ENCODE data around the gene C2CD2. TPM values are rescaled to one million over a fixed set of nuclear protein-coding genes. Genes with fewer than 3 reads are reported as not detected.

C2CD2 gene
- total and polyA plus RNA-seq, 2 of the 4 experiments (the other 2 are of a cell fraction), result 15.6 to 25.3 TPM

DNA sequence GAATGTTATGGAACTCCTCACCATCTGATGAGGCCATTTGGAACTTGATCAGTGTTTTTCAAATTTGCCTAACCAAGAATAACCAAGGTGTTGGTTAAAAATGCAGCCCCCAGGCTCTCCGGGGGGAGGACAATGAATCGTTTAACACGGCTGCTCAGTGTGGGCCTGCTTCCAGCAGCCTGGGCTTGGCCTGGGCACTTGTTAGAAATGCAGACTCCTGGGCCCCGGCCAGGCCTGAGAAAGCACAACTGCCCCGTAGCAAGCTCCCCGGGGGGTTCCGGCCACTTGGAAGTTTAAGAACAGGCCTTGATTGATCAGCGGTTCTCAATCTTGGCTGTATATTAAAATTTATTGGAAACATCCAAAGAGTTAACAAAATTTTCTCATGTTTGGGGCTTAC lies 22.8 kb upstream of the C2CD2 start:
- H3K79me1 ChIP-seq (ENCODE audit: low read depth in 1 of 2, low read length in 2 of 2), result no peaks in the 10 kb centered on the region
- BruUV-seq (replicated peaks), result no TSS peak
- TF ChIP-seq BHLHE40 (IDR thresholded peaks at IDR 0.05; ENCODE audit: low read depth, low read length) (no peak), RAD21 (IDR thresholded peaks at IDR 0.05; ENCODE audit: low read length) (no peak), MAFK (IDR thresholded peaks at IDR 0.05; ENCODE audit: low read depth, low read length) (no peak), MXI1 (IDR thresholded peaks at IDR 0.05; ENCODE audit: borderline replicate concordance, low read depth, low read length) (no peak), RFX5 (IDR thresholded peaks at IDR 0.05; ENCODE audit: low read depth, low read length) (no peak), SMC3 (IDR thresholded peaks at IDR 0.05; ENCODE audit: low read depth, low read length) (no peak), FOS (IDR thresholded peaks at IDR 0.05; ENCODE audit: low read depth, low read length) (no peak), MAZ (IDR thresholded peaks at IDR 0.05; ENCODE audit: borderline replicate concordance, low read depth, low read length) (no peak), CHD1 (IDR thresholded peaks at IDR 0.05; ENCODE audit: low read depth, low read length) (no peak), CEBPB (IDR thresholded peaks at IDR 0.05; ENCODE audit: low read depth, low read length) (no peak), NFE2L2 (IDR thresholded peaks at IDR 0.05; ENCODE audit: low read depth, low read length) (no peak), RCOR1 (IDR thresholded peaks at IDR 0.05; ENCODE audit: insufficient replicate concordance, low read length) (no peak), POLR2A (IDR thresholded peaks at IDR 0.05; ENCODE audit: low read depth, low read length) (no peak)
- TF ChIP-seq, protein P1, sequence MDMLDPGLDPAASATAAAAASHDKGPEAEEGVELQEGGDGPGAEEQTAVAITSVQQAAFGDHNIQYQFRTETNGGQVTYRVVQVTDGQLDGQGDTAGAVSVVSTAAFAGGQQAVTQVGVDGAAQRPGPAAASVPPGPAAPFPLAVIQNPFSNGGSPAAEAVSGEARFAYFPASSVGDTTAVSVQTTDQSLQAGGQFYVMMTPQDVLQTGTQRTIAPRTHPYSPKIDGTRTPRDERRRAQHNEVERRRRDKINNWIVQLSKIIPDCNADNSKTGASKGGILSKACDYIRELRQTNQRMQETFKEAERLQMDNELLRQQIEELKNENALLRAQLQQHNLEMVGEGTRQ (IDR thresholded peaks at IDR 0.05; ENCODE audit: low read depth, low read length), result no peak
- TF ChIP-seq, protein P2, sequence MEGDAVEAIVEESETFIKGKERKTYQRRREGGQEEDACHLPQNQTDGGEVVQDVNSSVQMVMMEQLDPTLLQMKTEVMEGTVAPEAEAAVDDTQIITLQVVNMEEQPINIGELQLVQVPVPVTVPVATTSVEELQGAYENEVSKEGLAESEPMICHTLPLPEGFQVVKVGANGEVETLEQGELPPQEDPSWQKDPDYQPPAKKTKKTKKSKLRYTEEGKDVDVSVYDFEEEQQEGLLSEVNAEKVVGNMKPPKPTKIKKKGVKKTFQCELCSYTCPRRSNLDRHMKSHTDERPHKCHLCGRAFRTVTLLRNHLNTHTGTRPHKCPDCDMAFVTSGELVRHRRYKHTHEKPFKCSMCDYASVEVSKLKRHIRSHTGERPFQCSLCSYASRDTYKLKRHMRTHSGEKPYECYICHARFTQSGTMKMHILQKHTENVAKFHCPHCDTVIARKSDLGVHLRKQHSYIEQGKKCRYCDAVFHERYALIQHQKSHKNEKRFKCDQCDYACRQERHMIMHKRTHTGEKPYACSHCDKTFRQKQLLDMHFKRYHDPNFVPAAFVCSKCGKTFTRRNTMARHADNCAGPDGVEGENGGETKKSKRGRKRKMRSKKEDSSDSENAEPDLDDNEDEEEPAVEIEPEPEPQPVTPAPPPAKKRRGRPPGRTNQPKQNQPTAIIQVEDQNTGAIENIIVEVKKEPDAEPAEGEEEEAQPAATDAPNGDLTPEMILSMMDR (conservative IDR thresholded peaks at IDR 0.05; ENCODE audit: low read depth, low read length), result no peak
- intact Hi-C loops (cut with micrococcal nuclease), result no loop called here
- no peak overlapping the region for H3K23ac ChIP-seq (ENCODE audit: low read depth, low read length)
- no peak overlapping the region for H3K18ac ChIP-seq (ENCODE audit: low read depth, low read length)
- no peaks in the 10 kb centered on the region for H3K36me3 ChIP-seq (ENCODE audit: control insufficient read depth, insufficient read depth, low read length)
- no peak overlapping the region for H3K56ac ChIP-seq (ENCODE audit: extremely low read depth, insufficient read depth, low read length)
- no peak overlapping the region for H3K4me2 ChIP-seq (ENCODE audit: low read depth, low read length)
- CTCF ChIA-PET, result no interaction called here
- H3K27ac ChIP-seq (ENCODE audit: insufficient read depth, low read length), result no peak overlapping the region
- H3K9me1 ChIP-seq (ENCODE audit: insufficient read depth, low read length), result 0 out of 2 replicates have a peak, but pooled peaks cover 2% of the 10 kb centered on the region
- H2AK5ac ChIP-seq (ENCODE audit: low read depth, low read length), result no peak overlapping the region
- ATAC-seq (ENCODE audit: low read depth) (no peak), DNase-seq (no peak)
- no peak overlapping the region for H3K4me3 ChIP-seq (ENCODE audit: insufficient read depth, low read depth, low read length)
- no peaks in the 10 kb centered on the region for H4K20me1 ChIP-seq (ENCODE audit: insufficient read depth, low read length)
- H4K8ac ChIP-seq (ENCODE audit: low read depth in 2 of 2, low read length in 2 of 2), result no peak overlapping the region
- POLR2A ChIA-PET (ENCODE audit: unreplicated experiment), result no interaction called here
- H2BK15ac ChIP-seq (ENCODE audit: low read depth, low read length), result no peak overlapping the region
- no peak overlapping the region for H2BK20ac ChIP-seq (ENCODE audit: low read depth, low read length)
- no peak overlapping the region for H4K91ac ChIP-seq (ENCODE audit: insufficient read depth, low read depth, low read length)
- no peak overlapping the region for H2BK5ac ChIP-seq (ENCODE audit: low read depth, low read length, poor library complexity, severe bottlenecking)
- WGBS, 2 experiments (ENCODE audit: extremely low coverage in 2 of 2, insufficient read length in 1 of 2), result 94% methylated on average over 3 of the region's 8 CpGs; no CpG with 5 or more reads in 1 of the 2 experiments
- peaks cover 9% of the 10 kb centered on the region for H3K9me3 ChIP-seq (ENCODE audit: control insufficient read depth, insufficient read depth, low read length)
- no peaks in the 10 kb centered on the region for H3K4me1 ChIP-seq (ENCODE audit: control insufficient read depth, insufficient read depth, low read length)
- H4K5ac ChIP-seq (ENCODE audit: low read depth, low read length), result no peak overlapping the region
- dilution Hi-C loops (cut with HindIII; ENCODE audit: low sequenced_read_pairs, unreplicated experiment), result no loop called here
- no peak overlapping the region for H3K4ac ChIP-seq (ENCODE audit: low read depth, low read length)
- in situ Hi-C loops (cut with MboI; ENCODE audit: low sequenced_read_pairs), result no loop called here
- H2AK9ac ChIP-seq (replicated peaks; ENCODE audit: low read depth, low read length, poor library complexity), result no peak overlapping the region
- no peak overlapping the region for H2AFZ ChIP-seq (replicated peaks; ENCODE audit: low read length, poor library complexity)
- no peak overlapping the region for H3K14ac ChIP-seq (replicated peaks; ENCODE audit: low read depth, low read length)
- H3K9ac ChIP-seq (ENCODE audit: low read depth, low read length), result no peak overlapping the region
- no peaks in the 10 kb centered on the region for H3K27me3 ChIP-seq (ENCODE audit: control insufficient read depth, insufficient read depth, low read length)
- no peak overlapping the region for H2BK120ac ChIP-seq (ENCODE audit: low read depth, low read length)
